GM12878 (cell line): Measurements from ENCODE around the gene CDH4. TPM values are rescaled to one million over a fixed set of nuclear protein-coding genes. Genes with fewer than 3 reads are reported as not detected.
"Not testable (repeated sequence)": the region's sequence is repeated elsewhere in the genome, so short reads cannot be mapped to it uniquely, and the experiment has no call there.

ENCODE experiments used
- ATAC-seq: fragments of 200-7000 bp; cut with Tn5 transposase; 3 replicates; pipeline ENCODE4 v1.9.1; 2020; ENCODE audit warnings: mild to moderate bottlenecking, moderate library complexity
- BruUV-seq: library from RNA; stranded (reverse); fragments of 400-500 nt; replicated peaks from 2 replicates; lab custom pipeline; 2021; lab: Mats Ljungman, UMichigan
- CTCF ChIA-PET: fragments of 300-600 bp; sonication (Branson Sonifier 250); formaldehyde crosslinking; extraction: SDS; loops from one replicate; lab custom pipeline; 2021; ENCODE audit warnings: inconsistent platforms; lab: Yijun Ruan, JAX
- POLR2A ChIA-PET: fragments of 350-600 bp; formaldehyde crosslinking; extraction: SDS; loops from one replicate; lab custom pipeline; 2021; ENCODE audit warnings: inconsistent platforms; lab: Charles Lee
- RAD21 ChIA-PET: fragments of 300-600 bp; sonication (Branson Sonifier 250); formaldehyde crosslinking; loops from one replicate; lab custom pipeline; 2023; ENCODE audit warnings: antibody characterized with exemption; ENCODE audit not compliant: unreplicated experiment; lab: Charles Lee
- SMC1A ChIA-PET: fragments of 300-600 bp; sonication (Branson Sonifier 250); formaldehyde crosslinking; loops from one replicate; lab custom pipeline; 2023; ENCODE audit not compliant: unreplicated experiment, uncharacterized antibody; lab: Charles Lee
- DNase-seq: peaks from one replicate; pipeline ENCODE4 v3.0.0-alpha.2; 2011; ENCODE audit warnings: low read depth, low spot score
- FAIRE-seq: peaks from 3 replicates; lab custom pipeline; 2011; peaks lifted over from hg19 to GRCh38; lab: Jason Lieb, UNC
- H2AFZ ChIP-seq: 2 replicates; pipeline ENCODE4 v1.6.0; 2011; ENCODE audit warnings: low read depth, low read length, control low read depth; ENCODE audit not compliant: control insufficient read depth
- H3K27ac ChIP-seq: 2 replicates; pipeline ENCODE4 v1.5.1; 2011; ENCODE audit warnings: control low read depth; ENCODE audit not compliant: control insufficient read depth, insufficient read depth
- H3K27me3 ChIP-seq, 2 experiments: replicated peaks in 1 of 2; 2 replicates each; pipeline versions ENCODE4 v1.6.0 to v1.6.1; 2011; ENCODE audit warnings: low read length in 1 of 2; ENCODE audit not compliant: control insufficient read depth in 2 of 2, insufficient read depth in 2 of 2
- H3K36me3 ChIP-seq, 2 experiments: 2 replicates each; pipeline ENCODE4 v1.5.1; 2011; ENCODE audit warnings: low read length in 1 of 2; ENCODE audit not compliant: control insufficient read depth in 2 of 2, insufficient read depth in 2 of 2
- H3K4me1 ChIP-seq: 2 replicates; pipeline ENCODE4 v1.6.1; 2011; ENCODE audit warnings: mild to moderate bottlenecking, low read length, moderate library complexity, mixed read lengths; ENCODE audit not compliant: control insufficient read depth, insufficient read depth
- H3K4me2 ChIP-seq: 2 replicates; pipeline ENCODE4 v1.6.0; 2011; ENCODE audit warnings: control low read depth; ENCODE audit not compliant: control insufficient read depth, insufficient read depth
- H3K4me3 ChIP-seq: fragments of 200-600 bp; sonication (generic); 2 replicates; pipeline ENCODE4 v1.5.1; 2016
- H3K79me2 ChIP-seq: 2 replicates; pipeline ENCODE4 v1.6.0; 2011; ENCODE audit warnings: low read length; ENCODE audit not compliant: control insufficient read depth, insufficient read depth
- H3K9ac ChIP-seq: 2 replicates; pipeline ENCODE4 v1.8.0; 2011; ENCODE audit warnings: low read length, control low read depth, mixed read lengths; ENCODE audit not compliant: control insufficient read depth, insufficient read depth
- H3K9me3 ChIP-seq: replicated peaks from 3 replicates; pipeline ENCODE4 v1.5.1; 2011; ENCODE audit warnings: mild to moderate bottlenecking, low read length; ENCODE audit not compliant: control insufficient read depth, insufficient read depth
- H4K20me1 ChIP-seq: 2 replicates; pipeline ENCODE4 v1.6.0; 2011; ENCODE audit not compliant: control insufficient read depth, insufficient read depth
- E4F1 ChIP-seq: fragments of 450-650 bp; IDR thresholded peaks from 2 replicates; pipeline ENCODE4 v1.6.1; 2018; ENCODE audit warnings: borderline replicate concordance, mild to moderate bottlenecking; ENCODE audit not compliant: partially characterized antibody
- JUNB ChIP-seq: IDR thresholded peaks from 2 replicates; pipeline ENCODE4 v1.6.1; 2016; ENCODE audit warnings: antibody characterized with exemption, mild to moderate bottlenecking
- KAT2A ChIP-seq: conservative IDR thresholded peaks from 2 replicates; pipeline ENCODE4 v1.6.1; 2011; ENCODE audit warnings: low read depth, low read length; ENCODE audit not compliant: control insufficient read depth
- MYB ChIP-seq: fragments of 150-350 bp; IDR thresholded peaks from 2 replicates; pipeline ENCODE4 v1.6.1; 2014; ENCODE audit warnings: mild to moderate bottlenecking, low read depth, low read length, borderline replicate concordance
- NBN ChIP-seq: fragments of 450-650 bp; IDR thresholded peaks from 2 replicates; pipeline ENCODE4 v1.6.1; 2016
- NR2C2 ChIP-seq: IDR thresholded peaks from 2 replicates; pipeline ENCODE4 v1.6.1; 2011; ENCODE audit warnings: borderline replicate concordance, low read depth; ENCODE audit not compliant: control insufficient read depth, insufficient read length
- NR2F1 ChIP-seq: fragments of 450-650 bp; conservative IDR thresholded peaks from 2 replicates; pipeline ENCODE4 v1.6.1; 2017; ENCODE audit warnings: mild to moderate bottlenecking
- NRF1 ChIP-seq: conservative IDR thresholded peaks from 2 replicates; pipeline ENCODE4 v1.6.1; 2011; ENCODE audit warnings: mild to moderate bottlenecking, low read depth, low read length, improper control_type of control experiment
- PML ChIP-seq: IDR thresholded peaks from 2 replicates; pipeline ENCODE4 v1.6.1; 2012; ENCODE audit warnings: low read length, inconsistent platforms
- SRF ChIP-seq, 2 experiments: IDR thresholded peaks; 2 replicates each; pipeline ENCODE4 v1.6.1; 2011; ENCODE audit warnings: low read depth in 2 of 2, low read length in 2 of 2, mild to moderate bottlenecking in 1 of 2, moderate library complexity in 1 of 2
- TARDBP ChIP-seq: IDR thresholded peaks from 2 replicates; pipeline ENCODE4 v1.6.1; 2016; ENCODE audit warnings: borderline replicate concordance
- TCF3 ChIP-seq: IDR thresholded peaks from 2 replicates; pipeline ENCODE4 v1.6.1; 2012; ENCODE audit warnings: low read depth, mild to moderate bottlenecking, low read length, borderline replicate concordance; ENCODE audit not compliant: insufficient read depth
- ZBED1 ChIP-seq: IDR thresholded peaks from 2 replicates; pipeline ENCODE4 v1.6.1; 2016; ENCODE audit warnings: borderline replicate concordance
- ZNF217 ChIP-seq: fragments of 450-650 bp; IDR thresholded peaks from 2 replicates; pipeline ENCODE4 v1.6.1; 2017; ENCODE audit warnings: antibody characterized with exemption, mild to moderate bottlenecking
- ZNF24 ChIP-seq: fragments of 450-650 bp; IDR thresholded peaks from 2 replicates; pipeline ENCODE4 v1.6.1; 2017; ENCODE audit warnings: antibody characterized with exemption, mild to moderate bottlenecking
- WGBS: methylation state at CpG from one replicate; pipeline ENCODE4 v1.1.6; 2016; ENCODE audit warnings: low lambda C conversion rate; ENCODE audit not compliant: insufficient replicate concordance, insufficient coverage; ENCODE audit errors: missing lambda C conversion rate; 5-methylcytosine and 5-hydroxymethylcytosine counted together
- in situ Hi-C: fragments of 300-500 bp; cut with MboI; formaldehyde crosslinking; loops from 9 replicates; pipeline ENCODE4 v1.14.3; 2018; ENCODE audit warnings: mixed read lengths
- intact Hi-C: fragments of 100-400 bp; cut with micrococcal nuclease; formaldehyde crosslinking; loops from one replicate; pipeline ENCODE4 v1.14.2; 2022; ENCODE audit not compliant: unreplicated experiment
- polyA plus RNA-seq, 11 experiments: library from polyadenylated mRNA; depleted of rRNA in 4 of 11; unstranded in 6 of 11; stranded (reverse) in 5 of 11; fragments of >200 nt; fragmentation: Nextera tagmentation in 4 of 11; fragmentation: Illumina TruSeq in 1 of 11; extraction: Ambion mirVana in 4 of 11; extraction: Trizol in 1 of 11; gene quantifications; 1 replicate in 1 of 11; 2 replicates in 10 of 11; pipeline versions ENCODE4 v1.2.1 to v1.2.3, GENCODE V29; 2011 to 2016; ENCODE audit warnings: inconsistent platforms in 2 of 11, missing spikeins in 2 of 11, low read depth in 1 of 11
- total RNA-seq, 4 experiments: library from RNA; depleted of rRNA in 3 of 4; stranded (reverse); fragments of >200 nt in 3 of 4; fragmentation: Illumina TruSeq in 1 of 4; extraction: Trizol in 1 of 4; gene quantifications; 2 replicates each; pipeline versions ENCODE4 v1.2.1 to v1.2.3, GENCODE V29; 2013 to 2021
- TF ChIP-seq, protein P1 (sequence below): IDR thresholded peaks from 2 replicates; pipeline ENCODE4 v1.6.1; 2011; ENCODE audit warnings: low read depth, mild to moderate bottlenecking, low read length, moderate library complexity, borderline replicate concordance; ENCODE audit errors: extremely low read depth

The CDH4 gene
- total and polyA plus RNA-seq, 10 of the 15 experiments (the other 5 are each of a cell fraction or from before 2014, with no cell fraction given) = not detected

- in situ Hi-C loops (loop anchor here (10.0 kb wide), 1 partner anchor 57 kb away; no protein-coding TSS in a partner anchor), intact Hi-C loops (no loop called here)
- DNase-seq = no peak
- Histone ChIP-seq H2AFZ (no peak overlapping the region), H3K79me2 (no peaks in the 10 kb centered on the region), H3K27me3 (no peaks in the 10 kb centered on the region), H3K9me3 (no peaks in the 10 kb centered on the region; the same call in 2 of the 3 replicates), H3K4me1 (no peaks in the 10 kb centered on the region), H3K4me2 (no peak overlapping the region), H3K36me3 (no peaks in the 10 kb centered on the region), H3K27ac (no peak overlapping the region), H3K9ac (no peak overlapping the region), H3K4me3 (no peak overlapping the region), H4K20me1 (no peaks in the 10 kb centered on the region)
- no peak for ATAC-seq
- no peak for FAIRE-seq
- no TSS peak for BruUV-seq
- POLR2A ChIA-PET = no interaction called here
- 41% methylated on average over 28 of the region's 28 CpGs for WGBS
- RAD21 ChIA-PET = no interaction called here
- CTCF ChIA-PET = no interaction called here
- no peak for TF ChIP-seq SRF (IDR thresholded peaks at IDR 0.05; ENCODE audit: low read depth in 2 of 2, low read length in 2 of 2)
- TF ChIP-seq ZNF24 = no peak
- no peak for TF ChIP-seq NBN
- no peak for TF ChIP-seq NR2C2
- TF ChIP-seq TCF3 = no peak
- TF ChIP-seq, protein P1, sequence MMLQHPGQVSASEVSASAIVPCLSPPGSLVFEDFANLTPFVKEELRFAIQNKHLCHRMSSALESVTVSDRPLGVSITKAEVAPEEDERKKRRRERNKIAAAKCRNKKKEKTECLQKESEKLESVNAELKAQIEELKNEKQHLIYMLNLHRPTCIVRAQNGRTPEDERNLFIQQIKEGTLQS = no peak
- TF ChIP-seq ZNF217 = no peak
- TF ChIP-seq KAT2A = no peak
- TF ChIP-seq NR2F1 = no peak
- no peak for TF ChIP-seq ZBED1
- TF ChIP-seq NRF1 = no peak
- no peak for TF ChIP-seq PML
- no peak for TF ChIP-seq E4F1
- no peak for TF ChIP-seq TARDBP
- no peak for TF ChIP-seq JUNB
- TF ChIP-seq MYB = no peak
- SMC1A ChIA-PET = no interaction called here
Observed at GRCh38 chr20:61271312-61272231, 19.5 kb downstream of the CDH4 start.

GRCh38 chr20:61273024-61273423 lies 21.0 kb downstream of the CDH4 start:
- H3K27ac ChIP-seq, H3K79me2 ChIP-seq, H3K4me1 ChIP-seq, BruUV-seq, H3K4me2 ChIP-seq, H4K20me1 ChIP-seq, H3K27me3 ChIP-seq, POLR2A ChIA-PET, FAIRE-seq, intact Hi-C loops, H3K36me3 ChIP-seq, CTCF ChIA-PET, H3K4me3 ChIP-seq, H3K9me3 ChIP-seq, SMC1A ChIA-PET, DNase-seq, ATAC-seq, H2AFZ ChIP-seq, RAD21 ChIA-PET, H3K9ac ChIP-seq: not testable (repeated sequence)
- in situ Hi-C loops = loop anchor here (10.0 kb wide), 1 partner anchor 58 kb away; no protein-coding TSS in a partner anchor
- WGBS = 54% methylated on average over 7 of the region's 7 CpGs
